ENCODE data around the gene OR1J1.

The OR1J1 gene, protein sequence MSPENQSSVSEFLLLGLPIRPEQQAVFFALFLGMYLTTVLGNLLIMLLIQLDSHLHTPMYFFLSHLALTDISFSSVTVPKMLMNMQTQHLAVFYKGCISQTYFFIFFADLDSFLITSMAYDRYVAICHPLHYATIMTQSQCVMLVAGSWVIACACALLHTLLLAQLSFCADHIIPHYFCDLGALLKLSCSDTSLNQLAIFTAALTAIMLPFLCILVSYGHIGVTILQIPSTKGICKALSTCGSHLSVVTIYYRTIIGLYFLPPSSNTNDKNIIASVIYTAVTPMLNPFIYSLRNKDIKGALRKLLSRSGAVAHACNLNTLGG

DNA sequence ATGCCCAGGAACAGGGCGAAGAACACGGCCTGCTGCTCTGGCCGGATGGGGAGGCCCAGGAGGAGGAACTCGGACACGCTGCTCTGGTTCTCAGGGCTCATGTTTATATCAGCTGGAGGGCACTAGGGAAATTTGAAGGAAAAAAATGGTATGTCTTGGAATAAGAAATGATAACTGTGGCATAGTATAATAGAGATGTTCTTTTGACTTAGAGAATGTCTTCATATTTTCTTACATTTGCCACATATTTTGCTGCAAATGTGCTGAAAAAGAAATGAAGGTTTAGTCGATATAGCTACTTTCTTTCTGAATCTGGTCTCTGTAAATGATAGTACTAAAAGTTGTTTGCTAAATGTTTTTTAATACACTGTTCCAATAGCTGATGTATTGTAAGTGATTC is at the start of gene OR1J1:
OR1J1 (minus strand) TSS at position 101 of the 400 bp plus-strand sequence; CDS start at position 101, 0 bp downstream.
- no peak for DNase-seq
- no peak within 1 kb of the TSS for H3K4me3 Mint-ChIP-seq
- no peaks in the 10 kb centered on the region for H3K4me1 Mint-ChIP-seq
- no peaks in the 10 kb centered on the region for H3K36me3 Mint-ChIP-seq (ENCODE audit: low read depth)
- H3K27me3 Mint-ChIP-seq: peaks cover 31% of the 10 kb centered on the region
- ATAC-seq: no peak
- no peaks in the 10 kb centered on the region for H3K9me3 Mint-ChIP-seq
- no peak within 1 kb of the TSS for H3K27ac Mint-ChIP-seq

DNA sequence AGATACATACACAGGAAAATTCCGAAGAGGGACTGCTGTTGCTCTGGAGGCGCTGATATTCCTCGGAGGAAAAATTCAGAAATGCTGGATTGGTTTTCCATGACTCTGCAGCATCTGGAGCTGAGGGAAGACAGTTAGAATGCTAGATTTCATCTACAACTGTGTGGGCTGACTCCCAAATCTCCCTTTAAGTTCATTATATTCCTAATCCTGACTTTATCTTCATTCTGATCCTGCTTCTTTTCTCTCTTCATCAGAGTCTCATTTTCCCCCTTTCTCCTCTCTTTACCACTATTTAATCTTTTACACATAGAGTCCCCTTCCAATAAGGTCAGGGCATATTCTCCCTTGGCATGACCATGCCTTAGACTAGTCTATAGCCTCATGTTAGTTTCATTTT is 49.5 kb upstream of the OR1J1 start, which contains the start of gene OR1N1:
OR1N1 (minus strand) TSS at position 101 of the 400 bp plus-strand sequence; CDS start at position 101, 0 bp downstream.
- DNase-seq: no peak
- Mint-ChIP-seq H3K9me3 (no peaks in the 10 kb centered on the region), H3K27ac (peak within 1 kb of the TSS; percentile 36), H3K4me3 (no peak within 1 kb of the TSS), H3K27me3 (peaks cover 13% of the 10 kb centered on the region), H3K36me3 (ENCODE audit: low read depth) (no peaks in the 10 kb centered on the region), H3K4me1 (peaks cover 9% of the 10 kb centered on the region)
- ATAC-seq: no peak

DNA sequence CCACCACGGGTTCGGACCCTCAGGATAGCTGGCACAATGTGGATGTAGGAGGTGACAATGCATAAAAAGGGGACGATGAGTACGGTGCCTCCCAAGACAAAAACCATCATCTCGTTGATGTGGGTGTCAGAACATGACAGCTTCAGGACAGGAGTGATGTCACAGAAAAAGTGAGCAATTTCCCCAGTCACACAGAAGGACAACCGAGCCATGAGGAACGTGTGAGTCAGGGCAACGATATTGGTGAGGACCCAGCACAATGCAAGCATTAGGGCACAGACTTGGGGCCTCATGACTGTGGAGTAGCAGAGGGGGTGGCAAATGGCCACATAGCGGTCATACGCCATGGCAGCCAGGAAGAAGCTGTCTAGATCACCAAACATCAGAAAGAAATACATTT is 48.9 kb upstream of the OR1J1 start:
- peak; percentile 13 for DNase-seq
- Mint-ChIP-seq H3K27me3 (peaks cover 13% of the 10 kb centered on the region), H3K4me3 (no peak overlapping the region), H3K27ac (peak overlapping the region; percentile 36), H3K36me3 (ENCODE audit: low read depth) (no peaks in the 10 kb centered on the region), H3K9me3 (no peaks in the 10 kb centered on the region), H3K4me1 (peaks cover 9% of the 10 kb centered on the region)
- peak; percentile 90 for ATAC-seq

DNA sequence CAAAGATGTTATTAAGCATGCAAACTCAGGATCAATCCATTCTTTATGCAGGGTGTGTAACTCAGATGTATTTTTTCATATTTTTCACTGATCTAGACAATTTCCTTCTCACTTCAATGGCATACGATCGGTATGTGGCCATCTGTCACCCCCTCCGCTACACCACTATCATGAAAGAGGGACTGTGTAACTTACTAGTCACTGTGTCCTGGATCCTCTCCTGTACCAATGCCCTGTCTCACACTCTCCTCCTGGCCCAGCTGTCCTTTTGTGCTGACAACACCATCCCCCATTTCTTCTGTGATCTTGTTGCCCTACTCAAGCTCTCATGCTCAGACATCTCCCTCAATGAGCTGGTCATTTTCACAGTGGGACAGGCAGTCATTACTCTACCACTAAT is 41.6 kb upstream of the OR1J1 start:
- H3K4me1 Mint-ChIP-seq: no peaks in the 10 kb centered on the region
- no peak overlapping the region for H3K4me3 Mint-ChIP-seq
- H3K27ac Mint-ChIP-seq: no peak overlapping the region
- peaks cover 19% of the 10 kb centered on the region for H3K27me3 Mint-ChIP-seq
- ATAC-seq (no peak), DNase-seq (no peak)
- no peaks in the 10 kb centered on the region for H3K9me3 Mint-ChIP-seq
- H3K36me3 Mint-ChIP-seq (ENCODE audit: low read depth): no peaks in the 10 kb centered on the region

DNA sequence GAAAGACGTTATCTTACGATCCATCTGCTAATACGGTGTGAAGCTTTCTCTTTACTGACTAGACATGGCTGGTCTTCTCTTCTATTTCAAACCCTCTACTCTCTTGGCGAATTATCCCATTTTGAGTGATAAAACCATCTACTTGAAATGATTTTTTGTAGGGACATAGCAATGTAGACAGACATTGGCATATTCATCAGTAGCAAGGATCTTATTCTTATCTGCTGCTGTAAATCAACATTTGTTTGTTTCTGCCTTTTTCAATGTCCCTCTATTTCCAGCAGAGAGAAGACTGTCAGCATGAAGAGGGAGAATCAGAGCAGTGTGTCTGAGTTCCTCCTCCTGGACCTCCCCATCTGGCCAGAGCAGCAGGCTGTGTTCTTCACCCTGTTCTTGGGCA is 41.1 kb upstream of the OR1J1 start, which contains the start of gene OR1J4:
OR1J4 (plus strand) TSS at position 301 of the 400 bp plus-strand sequence; CDS start at position 301, 0 bp downstream.
- Mint-ChIP-seq H3K9me3 (no peaks in the 10 kb centered on the region), H3K36me3 (ENCODE audit: low read depth) (no peaks in the 10 kb centered on the region), H3K27me3 (peaks cover 21% of the 10 kb centered on the region), H3K4me3 (no peak within 1 kb of the TSS), H3K4me1 (no peaks in the 10 kb centered on the region), H3K27ac (no peak within 1 kb of the TSS)
- DNase-seq: no peak
- ATAC-seq: no peak

DNA sequence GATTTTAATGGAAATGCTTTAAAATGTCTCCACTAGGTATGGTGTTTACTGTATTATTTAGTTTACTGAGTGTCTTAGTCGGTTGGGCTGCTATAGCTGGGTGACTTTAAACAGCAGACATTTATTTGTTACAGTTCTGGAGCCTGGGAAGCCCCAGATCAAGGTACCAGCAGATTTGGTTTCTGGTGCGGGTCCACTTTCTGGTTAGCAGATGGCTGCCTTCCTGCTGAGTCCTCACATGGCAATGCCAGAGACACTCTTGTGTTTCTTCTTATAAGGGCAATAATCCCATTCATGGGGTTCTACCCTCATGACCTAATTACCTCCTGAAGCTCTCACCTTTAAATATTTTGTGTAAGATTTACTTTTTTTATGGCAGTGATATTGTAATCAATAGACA is 40.5 kb upstream of the OR1J1 start:
- no peaks in the 10 kb centered on the region for H3K4me1 Mint-ChIP-seq
- DNase-seq (no peak), ATAC-seq (no peak)
- H3K36me3 Mint-ChIP-seq (ENCODE audit: low read depth): no peaks in the 10 kb centered on the region
- H3K27ac Mint-ChIP-seq: no peak overlapping the region
- H3K9me3 Mint-ChIP-seq: no peaks in the 10 kb centered on the region
- no peak overlapping the region for H3K4me3 Mint-ChIP-seq
- peaks cover 19% of the 10 kb centered on the region for H3K27me3 Mint-ChIP-seq

DNA sequence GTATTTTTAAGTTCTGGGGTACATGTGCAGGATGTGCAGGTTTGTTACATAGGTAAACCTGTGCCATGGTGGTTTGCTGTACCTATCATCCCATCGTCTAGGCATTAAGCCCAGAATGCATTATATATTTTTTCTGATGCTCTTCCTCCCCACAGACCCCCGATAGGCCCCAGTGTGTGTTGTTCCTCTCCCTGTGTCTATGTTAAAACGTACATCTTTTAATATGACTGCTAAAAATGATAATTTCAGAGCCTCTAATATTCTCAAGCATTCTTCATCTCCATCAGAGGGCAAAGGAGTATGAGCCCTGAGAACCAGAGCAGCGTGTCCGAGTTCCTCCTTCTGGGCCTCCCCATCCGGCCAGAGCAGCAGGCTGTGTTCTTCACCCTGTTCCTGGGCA is 32.8 kb upstream of the OR1J1 start, which contains the start of gene OR1J2:
OR1J2 (plus strand) TSS at position 301 of the 400 bp plus-strand sequence; CDS start at position 301, 0 bp downstream.
- no peaks in the 10 kb centered on the region for H3K9me3 Mint-ChIP-seq
- H3K36me3 Mint-ChIP-seq (ENCODE audit: low read depth): no peaks in the 10 kb centered on the region
- peaks cover 23% of the 10 kb centered on the region for H3K27me3 Mint-ChIP-seq
- H3K27ac Mint-ChIP-seq: no peak within 1 kb of the TSS
- H3K4me3 Mint-ChIP-seq: no peak within 1 kb of the TSS
- ATAC-seq (no peak), DNase-seq (no peak)
- H3K4me1 Mint-ChIP-seq: no peaks in the 10 kb centered on the region

DNA sequence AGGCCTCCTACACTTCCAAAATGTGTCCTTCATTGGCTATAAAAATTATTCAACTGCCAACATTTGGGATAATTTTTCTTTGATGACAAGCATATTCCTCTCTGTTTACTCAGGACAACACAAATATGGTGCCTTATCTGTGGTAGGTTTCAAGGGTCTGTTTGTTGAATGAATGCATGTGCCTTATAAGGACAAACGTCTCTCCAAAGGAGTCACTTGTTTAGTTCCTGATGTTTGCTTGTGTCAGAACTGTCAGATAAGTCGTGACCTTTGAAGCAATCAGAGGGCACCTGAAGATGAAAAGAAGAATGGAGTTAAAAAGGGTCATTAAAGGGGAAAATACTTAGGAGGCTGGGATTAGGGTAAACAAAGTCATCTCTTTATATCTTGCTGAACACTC is 29.2 kb upstream of the OR1J1 start:
- no peak overlapping the region for H3K27ac Mint-ChIP-seq
- DNase-seq (no peak), ATAC-seq (no peak)
- no peaks in the 10 kb centered on the region for H3K9me3 Mint-ChIP-seq
- H3K27me3 Mint-ChIP-seq: peaks cover 16% of the 10 kb centered on the region
- H3K36me3 Mint-ChIP-seq (ENCODE audit: low read depth): no peaks in the 10 kb centered on the region
- H3K4me1 Mint-ChIP-seq: no peaks in the 10 kb centered on the region
- no peak overlapping the region for H3K4me3 Mint-ChIP-seq

DNA sequence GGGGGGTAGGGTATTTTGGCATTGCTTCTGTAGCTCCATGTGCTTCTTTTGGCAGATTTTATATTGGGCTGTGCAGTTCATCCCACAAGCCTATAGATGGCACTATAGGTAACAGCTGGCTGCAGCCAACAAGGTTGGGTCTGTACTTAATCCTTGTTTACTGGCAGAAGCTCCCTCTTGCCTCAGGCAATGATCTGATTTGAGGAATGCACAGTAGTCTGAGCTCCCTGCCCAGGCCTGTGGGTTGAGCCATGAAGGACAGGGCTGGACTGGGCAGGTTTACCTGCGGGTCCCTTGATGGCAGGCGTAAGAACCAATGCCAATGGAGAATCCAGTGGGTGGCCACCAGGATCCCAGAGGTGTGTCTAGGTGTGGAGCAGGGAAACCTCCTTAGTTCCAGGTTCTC is 21.2 kb upstream of the OR1J1 start:
- Mint-ChIP-seq H3K4me3 (no peak overlapping the region), H3K9me3 (peaks cover 3% of the 10 kb centered on the region), H3K4me1 (no peaks in the 10 kb centered on the region), H3K36me3 (ENCODE audit: low read depth) (no peaks in the 10 kb centered on the region), H3K27me3 (peaks cover 12% of the 10 kb centered on the region), H3K27ac (no peak overlapping the region)
- DNase-seq (no peak), ATAC-seq (peak; percentile 49)

DNA sequence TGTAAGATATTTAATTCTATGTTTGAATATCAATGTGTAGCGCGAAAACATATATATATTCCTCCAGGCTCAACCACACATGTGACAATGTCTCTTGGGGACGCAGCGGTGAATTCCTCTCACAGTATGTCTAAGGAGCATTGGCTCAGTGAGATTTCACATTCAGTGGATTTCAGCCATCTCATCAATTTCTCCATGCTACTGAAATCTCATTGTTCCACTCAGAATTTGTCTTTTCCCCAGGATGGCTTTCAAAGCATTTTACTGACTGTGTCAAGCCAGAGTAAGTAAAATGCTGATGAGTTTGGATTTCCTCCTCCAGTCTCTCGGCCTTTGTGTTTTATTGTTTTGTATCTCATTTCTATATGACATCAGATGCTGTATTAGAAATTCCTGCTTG is 1.3 kb upstream of the OR1J1 start:
- peaks cover 31% of the 10 kb centered on the region for H3K27me3 Mint-ChIP-seq
- DNase-seq: no peak
- H3K4me3 Mint-ChIP-seq: no peak overlapping the region

DNA sequence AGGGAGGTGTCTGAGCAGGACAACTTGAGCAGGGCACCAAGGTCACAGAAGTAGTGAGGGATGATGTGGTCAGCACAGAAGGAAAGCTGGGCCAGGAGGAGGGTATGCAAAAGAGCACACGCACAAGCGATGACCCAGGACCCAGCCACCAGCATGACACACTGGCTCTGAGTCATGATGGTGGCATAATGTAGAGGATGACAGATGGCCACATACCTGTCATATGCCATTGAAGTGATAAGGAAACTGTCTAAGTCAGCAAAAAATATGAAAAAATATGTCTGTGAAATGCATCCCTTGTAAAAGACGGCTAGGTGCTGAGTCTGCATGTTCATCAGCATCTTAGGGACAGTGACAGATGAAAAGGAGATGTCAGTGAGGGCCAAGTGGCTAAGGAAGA is 380 bp downstream of the OR1J1 start:
- Mint-ChIP-seq H3K9me3 (no peaks in the 10 kb centered on the region), H3K4me3 (no peak overlapping the region), H3K36me3 (ENCODE audit: low read depth) (no peaks in the 10 kb centered on the region), H3K4me1 (no peaks in the 10 kb centered on the region), H3K27me3 (peaks cover 31% of the 10 kb centered on the region), H3K27ac (no peak overlapping the region)
- no peak for DNase-seq
- peak; percentile 88 for ATAC-seq

More for the DNA sequence above, 1.3 kb upstream of the OR1J1 start:
- H3K27ac Mint-ChIP-seq: no peak overlapping the region
- no peaks in the 10 kb centered on the region for H3K36me3 Mint-ChIP-seq (ENCODE audit: low read depth)
- ATAC-seq: no peak
- H3K9me3 Mint-ChIP-seq: no peaks in the 10 kb centered on the region
- H3K4me1 Mint-ChIP-seq: no peaks in the 10 kb centered on the region

DNA sequence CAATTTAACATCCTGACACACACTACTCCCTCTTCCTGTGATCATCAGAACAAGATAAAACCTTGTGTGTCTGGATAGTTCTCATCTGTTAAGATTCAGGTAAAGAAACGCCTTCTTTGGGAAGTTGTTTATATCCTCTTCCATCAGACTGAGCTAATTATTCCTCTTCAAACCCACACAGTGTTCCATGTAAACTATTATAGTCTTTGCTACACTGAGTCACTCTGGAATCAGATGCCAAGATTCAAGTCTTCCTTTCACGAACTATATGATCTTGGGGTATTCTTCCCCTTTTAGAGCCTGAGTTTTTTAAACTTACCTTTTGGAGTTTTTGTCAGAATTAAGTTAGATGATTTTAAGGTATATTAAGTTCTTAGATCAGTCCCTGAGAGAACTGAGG is 2.0 kb downstream of the OR1J1 start:
- Mint-ChIP-seq H3K4me1 (no peaks in the 10 kb centered on the region), H3K4me3 (no peak overlapping the region), H3K9me3 (no peaks in the 10 kb centered on the region), H3K27me3 (peaks cover 26% of the 10 kb centered on the region), H3K36me3 (ENCODE audit: low read depth) (no peaks in the 10 kb centered on the region), H3K27ac (no peak overlapping the region)
- DNase-seq (no peak), ATAC-seq (no peak)

DNA sequence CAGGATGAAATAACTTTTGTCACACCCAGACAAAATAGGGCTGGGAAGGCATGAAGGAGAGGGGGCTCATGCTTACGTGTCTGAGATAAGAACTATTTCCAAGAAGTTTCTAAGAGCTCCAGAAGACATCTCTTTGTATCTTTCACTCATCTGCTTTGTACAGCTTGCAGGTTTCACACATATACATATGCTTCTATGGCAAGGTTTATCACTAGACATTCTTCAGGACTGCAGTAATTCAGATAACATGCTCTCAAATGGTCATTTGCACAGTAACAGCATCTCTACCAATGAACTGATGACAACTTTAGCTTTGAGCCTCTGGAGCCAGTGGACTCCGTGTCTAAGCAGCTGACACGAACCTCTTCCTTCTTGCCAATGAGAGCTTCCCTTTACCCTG is 3.2 kb downstream of the OR1J1 start:
- H3K27ac Mint-ChIP-seq: no peak overlapping the region
- no peaks in the 10 kb centered on the region for H3K4me1 Mint-ChIP-seq
- H3K4me3 Mint-ChIP-seq: no peak overlapping the region
- peaks cover 21% of the 10 kb centered on the region for H3K27me3 Mint-ChIP-seq
- H3K9me3 Mint-ChIP-seq: no peaks in the 10 kb centered on the region
- DNase-seq: no peak
- H3K36me3 Mint-ChIP-seq (ENCODE audit: low read depth): no peaks in the 10 kb centered on the region
- ATAC-seq: no peak

DNA sequence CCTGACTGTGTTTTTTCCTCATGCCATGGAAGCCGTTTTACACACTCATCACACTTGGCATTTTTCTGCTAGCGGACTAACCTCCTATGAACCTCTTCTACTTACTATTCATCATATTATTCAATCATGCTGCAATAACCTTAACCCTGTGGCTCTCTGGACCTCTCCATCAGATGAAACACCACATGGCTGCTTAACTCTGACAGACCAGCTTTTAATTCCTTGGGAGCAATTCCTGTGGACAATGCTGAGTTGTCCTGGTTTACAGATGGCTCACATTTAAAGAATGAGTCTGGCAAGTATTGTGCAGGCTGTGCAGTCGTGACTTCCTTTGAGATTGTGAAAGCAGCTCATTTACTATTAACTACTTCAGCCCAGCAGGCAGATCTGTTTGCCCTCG is 9.0 kb downstream of the OR1J1 start:
- no peaks in the 10 kb centered on the region for H3K27me3 Mint-ChIP-seq
- ATAC-seq (no peak), DNase-seq (no peak)
- H3K36me3 Mint-ChIP-seq (ENCODE audit: low read depth): no peaks in the 10 kb centered on the region
- peaks cover 8% of the 10 kb centered on the region for H3K4me1 Mint-ChIP-seq
- H3K4me3 Mint-ChIP-seq: no peak overlapping the region
- H3K9me3 Mint-ChIP-seq: no peaks in the 10 kb centered on the region
- no peak overlapping the region for H3K27ac Mint-ChIP-seq

DNA sequence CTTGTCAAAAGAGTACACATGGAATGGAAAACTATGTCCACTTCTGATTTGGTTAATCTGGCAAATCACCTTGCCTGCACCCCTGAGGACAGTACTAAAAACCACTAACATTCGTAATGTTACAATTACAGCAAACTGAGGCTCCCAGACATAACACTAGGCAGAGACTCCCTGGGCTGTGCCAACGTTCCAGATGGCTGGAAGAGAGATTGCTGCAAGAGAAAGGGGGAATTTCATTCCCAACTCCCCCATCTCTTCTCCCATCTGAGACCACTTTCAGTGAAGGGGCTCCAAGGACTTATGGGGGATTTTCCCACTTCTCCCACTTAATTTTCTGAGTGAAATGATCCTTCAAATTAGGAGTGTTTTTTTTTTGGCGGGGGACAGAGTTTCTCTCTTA is 11.3 kb downstream of the OR1J1 start:
- Mint-ChIP-seq H3K4me1 (peaks cover 8% of the 10 kb centered on the region), H3K27ac (no peak overlapping the region), H3K36me3 (ENCODE audit: low read depth) (no peaks in the 10 kb centered on the region), H3K4me3 (no peak overlapping the region), H3K27me3 (peaks cover 16% of the 10 kb centered on the region), H3K9me3 (no peaks in the 10 kb centered on the region)
- no peak for ATAC-seq
- no peak for DNase-seq
